ENCODE measurements around the gene NECTIN2.

Gene NECTIN2

DNA sequence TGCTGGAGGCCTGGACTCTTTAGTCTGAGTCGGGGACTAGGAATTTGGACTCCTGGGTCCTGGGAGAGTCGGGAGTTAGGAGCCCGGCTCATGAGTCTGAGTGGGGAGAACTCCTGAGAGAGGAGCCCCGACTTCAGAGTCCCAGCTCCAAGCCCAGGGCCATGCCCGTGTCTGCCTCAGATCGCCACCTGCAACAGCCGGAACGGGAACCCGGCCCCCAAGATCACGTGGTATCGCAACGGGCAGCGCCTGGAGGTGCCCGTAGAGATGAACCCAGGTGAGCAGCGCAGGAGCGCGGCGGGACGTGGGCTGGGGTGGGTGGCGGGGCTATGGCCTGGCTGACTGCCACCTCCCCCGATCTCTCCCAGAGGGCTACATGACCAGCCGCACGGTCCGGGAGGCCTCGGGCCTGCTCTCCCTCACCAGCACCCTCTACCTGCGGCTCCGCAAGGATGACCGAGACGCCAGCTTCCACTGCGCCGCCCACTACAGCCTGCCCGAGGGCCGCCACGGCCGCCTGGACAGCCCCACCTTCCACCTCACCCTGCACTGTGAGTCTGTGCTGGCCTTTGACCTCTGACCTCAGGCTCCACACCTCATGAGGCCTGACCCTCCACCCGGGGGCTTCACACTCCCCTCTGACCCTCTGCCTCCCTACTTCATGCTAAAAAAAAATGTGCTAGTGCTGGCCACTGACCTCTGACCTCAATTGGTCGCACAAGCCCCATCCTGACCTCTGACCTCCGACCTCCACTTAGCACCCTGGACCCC, 32.8 kb upstream of the NECTIN2 start:
- no peak for ATAC-seq
- TF ChIP-seq RARB (CRISPR knock-in tag; IDR thresholded peaks at IDR 0.05) (no peak), ZFP30 (CRISPR knock-in tag; IDR thresholded peaks at IDR 0.05) (no peak), ZNF8 (CRISPR knock-in tag; IDR thresholded peaks at IDR 0.05) (no peak), TCF4 (CRISPR knock-in tag; IDR thresholded peaks at IDR 0.05; ENCODE audit: borderline replicate concordance) (no peak), ZNF565 (CRISPR knock-in tag; conservative IDR thresholded peaks at IDR 0.05; ENCODE audit: low read depth) (no peak), ZNF70 (CRISPR knock-in tag; IDR thresholded peaks at IDR 0.05) (no peak), GLIS3 (CRISPR knock-in tag; IDR thresholded peaks at IDR 0.05) (no peak), CSDC2 (CRISPR knock-in tag; IDR thresholded peaks at IDR 0.05) (no peak), ZFP3 (CRISPR knock-in tag; IDR thresholded peaks at IDR 0.05) (no peak), ARNTL (CRISPR knock-in tag; IDR thresholded peaks at IDR 0.05; ENCODE audit: borderline replicate concordance, low read depth) (no peak), ZC3H10 (CRISPR knock-in tag; IDR thresholded peaks at IDR 0.05) (no peak)
- TF ChIP-seq, protein P1, sequence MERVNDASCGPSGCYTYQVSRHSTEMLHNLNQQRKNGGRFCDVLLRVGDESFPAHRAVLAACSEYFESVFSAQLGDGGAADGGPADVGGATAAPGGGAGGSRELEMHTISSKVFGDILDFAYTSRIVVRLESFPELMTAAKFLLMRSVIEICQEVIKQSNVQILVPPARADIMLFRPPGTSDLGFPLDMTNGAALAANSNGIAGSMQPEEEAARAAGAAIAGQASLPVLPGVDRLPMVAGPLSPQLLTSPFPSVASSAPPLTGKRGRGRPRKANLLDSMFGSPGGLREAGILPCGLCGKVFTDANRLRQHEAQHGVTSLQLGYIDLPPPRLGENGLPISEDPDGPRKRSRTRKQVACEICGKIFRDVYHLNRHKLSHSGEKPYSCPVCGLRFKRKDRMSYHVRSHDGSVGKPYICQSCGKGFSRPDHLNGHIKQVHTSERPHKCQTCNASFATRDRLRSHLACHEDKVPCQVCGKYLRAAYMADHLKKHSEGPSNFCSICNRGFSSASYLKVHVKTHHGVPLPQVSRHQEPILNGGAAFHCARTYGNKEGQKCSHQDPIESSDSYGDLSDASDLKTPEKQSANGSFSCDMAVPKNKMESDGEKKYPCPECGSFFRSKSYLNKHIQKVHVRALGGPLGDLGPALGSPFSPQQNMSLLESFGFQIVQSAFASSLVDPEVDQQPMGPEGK (CRISPR knock-in tag; IDR thresholded peaks at IDR 0.05; ENCODE audit: borderline replicate concordance): no peak
- TF ChIP-seq, protein P2, sequence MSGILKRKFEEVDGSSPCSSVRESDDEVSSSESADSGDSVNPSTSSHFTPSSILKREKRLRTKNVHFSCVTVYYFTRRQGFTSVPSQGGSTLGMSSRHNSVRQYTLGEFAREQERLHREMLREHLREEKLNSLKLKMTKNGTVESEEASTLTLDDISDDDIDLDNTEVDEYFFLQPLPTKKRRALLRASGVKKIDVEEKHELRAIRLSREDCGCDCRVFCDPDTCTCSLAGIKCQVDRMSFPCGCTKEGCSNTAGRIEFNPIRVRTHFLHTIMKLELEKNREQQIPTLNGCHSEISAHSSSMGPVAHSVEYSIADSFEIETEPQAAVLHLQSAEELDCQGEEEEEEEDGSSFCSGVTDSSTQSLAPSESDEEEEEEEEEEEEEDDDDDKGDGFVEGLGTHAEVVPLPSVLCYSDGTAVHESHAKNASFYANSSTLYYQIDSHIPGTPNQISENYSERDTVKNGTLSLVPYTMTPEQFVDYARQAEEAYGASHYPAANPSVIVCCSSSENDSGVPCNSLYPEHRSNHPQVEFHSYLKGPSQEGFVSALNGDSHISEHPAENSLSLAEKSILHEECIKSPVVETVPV (CRISPR knock-in tag; IDR thresholded peaks at IDR 0.05): no peak
- TF ChIP-seq, protein P3, sequence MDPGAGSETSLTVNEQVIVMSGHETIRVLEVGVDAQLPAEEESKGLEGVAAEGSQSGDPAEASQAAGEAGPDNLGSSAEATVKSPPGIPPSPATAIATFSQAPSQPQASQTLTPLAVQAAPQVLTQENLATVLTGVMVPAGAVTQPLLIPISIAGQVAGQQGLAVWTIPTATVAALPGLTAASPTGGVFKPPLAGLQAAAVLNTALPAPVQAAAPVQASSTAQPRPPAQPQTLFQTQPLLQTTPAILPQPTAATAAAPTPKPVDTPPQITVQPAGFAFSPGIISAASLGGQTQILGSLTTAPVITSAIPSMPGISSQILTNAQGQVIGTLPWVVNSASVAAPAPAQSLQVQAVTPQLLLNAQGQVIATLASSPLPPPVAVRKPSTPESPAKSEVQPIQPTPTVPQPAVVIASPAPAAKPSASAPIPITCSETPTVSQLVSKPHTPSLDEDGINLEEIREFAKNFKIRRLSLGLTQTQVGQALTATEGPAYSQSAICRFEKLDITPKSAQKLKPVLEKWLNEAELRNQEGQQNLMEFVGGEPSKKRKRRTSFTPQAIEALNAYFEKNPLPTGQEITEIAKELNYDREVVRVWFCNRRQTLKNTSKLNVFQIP (CRISPR knock-in tag; IDR thresholded peaks at IDR 0.05; ENCODE audit: borderline replicate concordance, low read depth): no peak
- TF ChIP-seq, protein P4, sequence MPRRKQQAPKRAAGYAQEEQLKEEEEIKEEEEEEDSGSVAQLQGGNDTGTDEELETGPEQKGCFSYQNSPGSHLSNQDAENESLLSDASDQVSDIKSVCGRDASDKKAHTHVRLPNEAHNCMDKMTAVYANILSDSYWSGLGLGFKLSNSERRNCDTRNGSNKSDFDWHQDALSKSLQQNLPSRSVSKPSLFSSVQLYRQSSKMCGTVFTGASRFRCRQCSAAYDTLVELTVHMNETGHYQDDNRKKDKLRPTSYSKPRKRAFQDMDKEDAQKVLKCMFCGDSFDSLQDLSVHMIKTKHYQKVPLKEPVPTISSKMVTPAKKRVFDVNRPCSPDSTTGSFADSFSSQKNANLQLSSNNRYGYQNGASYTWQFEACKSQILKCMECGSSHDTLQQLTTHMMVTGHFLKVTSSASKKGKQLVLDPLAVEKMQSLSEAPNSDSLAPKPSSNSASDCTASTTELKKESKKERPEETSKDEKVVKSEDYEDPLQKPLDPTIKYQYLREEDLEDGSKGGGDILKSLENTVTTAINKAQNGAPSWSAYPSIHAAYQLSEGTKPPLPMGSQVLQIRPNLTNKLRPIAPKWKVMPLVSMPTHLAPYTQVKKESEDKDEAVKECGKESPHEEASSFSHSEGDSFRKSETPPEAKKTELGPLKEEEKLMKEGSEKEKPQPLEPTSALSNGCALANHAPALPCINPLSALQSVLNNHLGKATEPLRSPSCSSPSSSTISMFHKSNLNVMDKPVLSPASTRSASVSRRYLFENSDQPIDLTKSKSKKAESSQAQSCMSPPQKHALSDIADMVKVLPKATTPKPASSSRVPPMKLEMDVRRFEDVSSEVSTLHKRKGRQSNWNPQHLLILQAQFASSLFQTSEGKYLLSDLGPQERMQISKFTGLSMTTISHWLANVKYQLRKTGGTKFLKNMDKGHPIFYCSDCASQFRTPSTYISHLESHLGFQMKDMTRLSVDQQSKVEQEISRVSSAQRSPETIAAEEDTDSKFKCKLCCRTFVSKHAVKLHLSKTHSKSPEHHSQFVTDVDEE (CRISPR knock-in tag; IDR thresholded peaks at IDR 0.05): no peak

DNA sequence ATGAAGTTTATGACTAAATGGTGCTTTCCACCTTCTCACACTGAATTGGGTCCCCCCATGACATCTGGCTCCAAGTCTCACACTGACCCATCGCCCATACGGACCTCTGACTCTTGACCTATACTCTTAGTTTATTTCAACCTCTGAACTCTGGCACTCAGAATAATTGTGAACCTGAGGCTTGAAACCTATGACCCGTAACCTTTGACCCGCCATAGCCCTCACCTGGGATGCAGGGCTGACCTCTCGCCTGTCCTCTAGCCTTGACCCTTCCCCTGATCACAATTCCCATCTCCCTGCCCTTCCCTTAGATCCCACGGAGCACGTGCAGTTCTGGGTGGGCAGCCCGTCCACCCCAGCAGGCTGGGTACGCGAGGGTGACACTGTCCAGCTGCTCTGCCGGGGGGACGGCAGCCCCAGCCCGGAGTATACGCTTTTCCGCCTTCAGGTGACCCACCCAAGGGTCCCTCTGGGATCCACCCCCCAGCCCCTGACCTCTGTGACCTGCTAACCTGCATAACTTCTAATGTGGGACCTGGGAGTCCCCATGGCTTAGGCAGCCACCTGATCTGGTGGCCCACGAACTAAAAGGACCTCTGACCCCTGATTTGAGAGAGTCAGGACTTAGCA, 32.1 kb upstream of the NECTIN2 start:
- ATAC-seq: no peak

More for the DNA sequence above, 32.1 kb upstream of the NECTIN2 start:
- TF ChIP-seq RARB (CRISPR knock-in tag; IDR thresholded peaks at IDR 0.05): no peak
- TF ChIP-seq CSDC2 (CRISPR knock-in tag; IDR thresholded peaks at IDR 0.05): no peak
- TF ChIP-seq ZNF70 (CRISPR knock-in tag; IDR thresholded peaks at IDR 0.05): no peak
- TF ChIP-seq, protein P1 (CRISPR knock-in tag; IDR thresholded peaks at IDR 0.05; ENCODE audit: borderline replicate concordance): no peak
- TF ChIP-seq, protein P4 (CRISPR knock-in tag; IDR thresholded peaks at IDR 0.05): no peak
- TF ChIP-seq, protein P2 (CRISPR knock-in tag; IDR thresholded peaks at IDR 0.05): no peak
- TF ChIP-seq, protein P3 (CRISPR knock-in tag; IDR thresholded peaks at IDR 0.05; ENCODE audit: borderline replicate concordance, low read depth): no peak
- no peak for TF ChIP-seq GLIS3 (CRISPR knock-in tag; IDR thresholded peaks at IDR 0.05)
- TF ChIP-seq ZNF565 (CRISPR knock-in tag; conservative IDR thresholded peaks at IDR 0.05; ENCODE audit: low read depth): no peak

Data from SK-N-SH treated with all-trans-retinoic acid at 6 μM for 48 hours (cell line).